ENCODE measurements around the gene UQCRC1.

The UQCRC1 gene

GRCh38 chr3:48565591-48566400 lies 43.6 kb downstream of the UQCRC1 start:
- no peak overlapping the region for H3K4me3 ChIP-seq (ENCODE audit: low read depth in 1 of 2, low read length in 1 of 2)
- H3K36me3 ChIP-seq: no peaks in the 10 kb centered on the region
- peaks cover 5% of the 10 kb centered on the region for H3K27me3 ChIP-seq
- TF ChIP-seq, protein P1, sequence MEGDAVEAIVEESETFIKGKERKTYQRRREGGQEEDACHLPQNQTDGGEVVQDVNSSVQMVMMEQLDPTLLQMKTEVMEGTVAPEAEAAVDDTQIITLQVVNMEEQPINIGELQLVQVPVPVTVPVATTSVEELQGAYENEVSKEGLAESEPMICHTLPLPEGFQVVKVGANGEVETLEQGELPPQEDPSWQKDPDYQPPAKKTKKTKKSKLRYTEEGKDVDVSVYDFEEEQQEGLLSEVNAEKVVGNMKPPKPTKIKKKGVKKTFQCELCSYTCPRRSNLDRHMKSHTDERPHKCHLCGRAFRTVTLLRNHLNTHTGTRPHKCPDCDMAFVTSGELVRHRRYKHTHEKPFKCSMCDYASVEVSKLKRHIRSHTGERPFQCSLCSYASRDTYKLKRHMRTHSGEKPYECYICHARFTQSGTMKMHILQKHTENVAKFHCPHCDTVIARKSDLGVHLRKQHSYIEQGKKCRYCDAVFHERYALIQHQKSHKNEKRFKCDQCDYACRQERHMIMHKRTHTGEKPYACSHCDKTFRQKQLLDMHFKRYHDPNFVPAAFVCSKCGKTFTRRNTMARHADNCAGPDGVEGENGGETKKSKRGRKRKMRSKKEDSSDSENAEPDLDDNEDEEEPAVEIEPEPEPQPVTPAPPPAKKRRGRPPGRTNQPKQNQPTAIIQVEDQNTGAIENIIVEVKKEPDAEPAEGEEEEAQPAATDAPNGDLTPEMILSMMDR (IDR thresholded peaks at IDR 0.05): no peak
- no peak overlapping the region for H3K27ac ChIP-seq
- peaks cover 5% of the 10 kb centered on the region in 2 experiments for H3K4me1 ChIP-seq (ENCODE audit: control insufficient read depth in 1 of 2, insufficient read depth in 1 of 2, low read depth in 1 of 2, low read length in 1 of 2)
- no peaks in the 10 kb centered on the region for H3K9me3 ChIP-seq

DNA sequence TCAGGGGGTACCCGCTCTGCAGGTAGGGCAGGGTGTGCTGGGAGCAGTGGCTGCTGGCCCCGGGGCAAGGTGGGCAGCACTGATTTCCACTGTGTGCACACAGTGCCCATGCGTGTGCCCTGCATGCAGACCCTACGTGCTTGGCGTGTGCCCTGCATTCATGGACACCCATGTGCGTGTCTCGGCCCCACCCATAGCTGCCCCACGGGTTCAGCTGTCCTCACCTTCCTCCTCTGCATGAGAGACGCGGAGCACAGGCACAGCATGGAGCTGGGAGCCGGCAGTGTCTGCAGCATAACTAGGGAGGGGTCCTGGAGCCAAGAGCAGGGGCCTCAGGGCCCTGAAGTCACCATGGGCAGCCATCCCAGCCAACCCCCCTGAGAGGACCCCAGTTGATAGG lies 44.3 kb downstream of the UQCRC1 start:
- TF ChIP-seq, protein P1 (IDR thresholded peaks at IDR 0.05): no peak
- no peak overlapping the region for H3K27ac ChIP-seq

DNA sequence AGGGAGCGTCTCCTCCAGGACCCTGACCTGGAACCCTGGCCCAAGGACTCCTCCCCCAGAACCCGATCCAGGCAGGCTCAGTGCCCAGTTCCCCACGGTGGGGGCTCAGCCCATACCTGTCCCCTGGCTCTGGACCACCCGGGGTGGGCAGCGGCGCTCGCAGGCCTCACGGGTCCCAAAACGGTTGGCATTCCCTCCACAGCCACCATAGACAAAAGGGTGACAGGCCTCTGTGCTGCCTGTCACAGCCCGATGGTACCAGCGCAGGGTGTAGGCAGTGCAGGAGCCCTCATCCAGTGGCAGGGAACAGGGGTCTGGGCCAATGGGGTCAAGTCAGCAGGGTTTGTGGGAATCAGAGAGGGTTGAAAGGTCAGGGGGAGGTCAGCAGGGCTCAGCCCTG lies 44.8 kb downstream of the UQCRC1 start:
- no peaks in the 10 kb centered on the region for H3K36me3 ChIP-seq
- peaks cover 16% of the 10 kb centered on the region in 2 experiments for H3K4me1 ChIP-seq (ENCODE audit: control insufficient read depth in 1 of 2, insufficient read depth in 1 of 2, low read depth in 1 of 2, low read length in 1 of 2)
- H3K9me3 ChIP-seq: no peaks in the 10 kb centered on the region
- H3K27ac ChIP-seq: no peak overlapping the region
- H3K4me3 ChIP-seq (ENCODE audit: low read depth in 1 of 2, low read length in 1 of 2): no peak overlapping the region
- TF ChIP-seq, protein P1 (IDR thresholded peaks at IDR 0.05): no peak
- peaks cover 5% of the 10 kb centered on the region for H3K27me3 ChIP-seq

More for the DNA sequence above, 44.3 kb downstream of the UQCRC1 start:
- no peak overlapping the region for H3K4me3 ChIP-seq (ENCODE audit: low read depth in 1 of 2, low read length in 1 of 2)
- no peaks in the 10 kb centered on the region for H3K36me3 ChIP-seq
- no peaks in the 10 kb centered on the region for H3K9me3 ChIP-seq
- peaks cover 11% of the 10 kb centered on the region in 2 experiments for H3K4me1 ChIP-seq (ENCODE audit: control insufficient read depth in 1 of 2, insufficient read depth in 1 of 2, low read depth in 1 of 2, low read length in 1 of 2)
- peaks cover 5% of the 10 kb centered on the region for H3K27me3 ChIP-seq

- Histone ChIP-seq H3K4me3 (ENCODE audit: low read depth in 1 of 2, low read length in 1 of 2) (no peak overlapping the region), H3K27ac (no peak overlapping the region), H3K9me3 (no peaks in the 10 kb centered on the region), H3K36me3 (no peaks in the 10 kb centered on the region), H3K27me3 (peaks cover 5% of the 10 kb centered on the region), H3K4me1 (ENCODE audit: control insufficient read depth in 1 of 2, insufficient read depth in 1 of 2, low read depth in 1 of 2, low read length in 1 of 2) (peaks cover 23% of the 10 kb centered on the region in 2 experiments)
- TF ChIP-seq, protein P1 (IDR thresholded peaks at IDR 0.05): no peak
These were observed 45.4 kb downstream of the UQCRC1 start for GRCh38 chr3:48564022-48564421.

DNA sequence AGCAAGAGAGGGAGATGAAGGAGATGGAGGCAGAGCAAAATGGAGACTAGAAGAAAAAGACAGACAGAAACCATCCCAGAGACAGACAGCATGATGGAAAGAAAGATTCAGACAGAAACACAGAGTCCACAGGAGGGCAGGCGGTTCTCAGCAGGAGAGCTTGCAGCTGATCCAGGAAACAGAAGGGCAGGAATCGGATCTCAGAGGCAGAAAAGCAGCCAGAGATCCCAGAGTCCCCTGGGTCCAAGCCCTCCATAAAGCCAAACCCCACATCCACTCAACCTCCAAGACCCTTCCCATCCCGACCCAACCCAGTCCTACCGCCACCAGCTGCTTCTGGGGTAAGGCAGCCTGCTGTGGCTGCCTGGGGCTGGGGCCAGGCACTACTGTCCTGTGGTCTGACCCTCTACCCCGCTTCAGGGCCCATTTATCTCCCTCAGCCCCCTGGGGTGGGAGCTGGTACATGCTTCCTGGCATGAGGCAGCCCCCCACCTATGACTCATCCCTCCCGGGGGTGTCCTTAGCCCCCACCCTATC lies 46.0 kb downstream of the UQCRC1 start, which contains the start of gene UCN2:
Gene UCN2 (minus strand): TSS at position 400 of the 537 bp plus-strand sequence. CDS start 657 bp downstream, outside the sequence.
- peaks cover 28% of the 10 kb centered on the region in 2 experiments for H3K4me1 ChIP-seq (ENCODE audit: control insufficient read depth in 1 of 2, insufficient read depth in 1 of 2, low read depth in 1 of 2, low read length in 1 of 2)
- H3K27me3 ChIP-seq: peaks cover 5% of the 10 kb centered on the region
- no peak within 1 kb of the TSS for H3K27ac ChIP-seq
- no peaks in the 10 kb centered on the region for H3K36me3 ChIP-seq
- no peak within 1 kb of the TSS for H3K4me3 ChIP-seq (ENCODE audit: low read depth in 1 of 2, low read length in 1 of 2)
- TF ChIP-seq, protein P1 (IDR thresholded peaks at IDR 0.05): no peak
- H3K9me3 ChIP-seq: no peaks in the 10 kb centered on the region
